ENCODE data around the gene MRPL24.

Gene MRPL24

GRCh38 chr1:156740741-156741480 lies at the start of gene MRPL24 (continued):
- TF ChIP-seq PRDM10 (tag by site-specific recombination; IDR thresholded peaks at IDR 0.05) (peak; percentile 92), ZNF785 (tag by site-specific recombination; IDR thresholded peaks at IDR 0.05) (no peak), RBAK (tag by site-specific recombination; IDR thresholded peaks at IDR 0.05) (no peak), ZNF114 (tag by site-specific recombination; IDR thresholded peaks at IDR 0.05) (no peak), ZNF510 (tag by site-specific recombination; IDR thresholded peaks at IDR 0.05; ENCODE audit: insufficient replicate concordance) (no peak), ZSCAN16 (tag by site-specific recombination; IDR thresholded peaks at IDR 0.05) (no peak), BCL11B (tag by site-specific recombination; IDR thresholded peaks at IDR 0.05; ENCODE audit: low read depth) (peak; percentile 91), ZNF19 (tag by site-specific recombination; IDR thresholded peaks at IDR 0.05; ENCODE audit: low read depth) (no peak), ZNF707 (tag by site-specific recombination; IDR thresholded peaks at IDR 0.05) (no peak), ZNF121 (tag by site-specific recombination; IDR thresholded peaks at IDR 0.05) (no peak), HOXA7 (CRISPR knock-in tag; IDR thresholded peaks at IDR 0.05; ENCODE audit: borderline replicate concordance) (no peak), ZNF654 (tag by site-specific recombination; IDR thresholded peaks at IDR 0.05; ENCODE audit: low read depth) (no peak), ZNF423 (tag by site-specific recombination; IDR thresholded peaks at IDR 0.05) (no peak; the same call in 1 of the 2 replicates), ZNF473 (tag by site-specific recombination; IDR thresholded peaks at IDR 0.05) (no peak), CTCF (tag by site-specific recombination; IDR thresholded peaks at IDR 0.05) (0 out of 2 replicates have a peak, but pooled peaks have one; percentile 11), ZSCAN30 (tag by site-specific recombination; IDR thresholded peaks at IDR 0.05) (peak; percentile 78; the same call in 1 of the 2 replicates), ZNF610 (tag by site-specific recombination; IDR thresholded peaks at IDR 0.05; ENCODE audit: borderline replicate concordance) (no peak), ZNF626 (tag by site-specific recombination; IDR thresholded peaks at IDR 0.05) (no peak), GLIS1 (tag by site-specific recombination; IDR thresholded peaks at IDR 0.05) (peak; percentile 78), ZNF660 (tag by site-specific recombination; IDR thresholded peaks at IDR 0.05) (no peak; the same call in none of the 2 replicates), ZNF830 (tag by site-specific recombination; IDR thresholded peaks at IDR 0.05; ENCODE audit: low read depth) (no peak), YY2 (tag by site-specific recombination; IDR thresholded peaks at IDR 0.05) (no peak; the same call in 1 of the 2 replicates), ZNF843 (tag by site-specific recombination; IDR thresholded peaks at IDR 0.05) (0 out of 2 replicates have a peak, but pooled peaks have one; percentile 19), ZNF514 (tag by site-specific recombination; IDR thresholded peaks at IDR 0.05) (no peak), ZNF664 (tag by site-specific recombination; IDR thresholded peaks at IDR 0.05) (no peak), ZNF433 (tag by site-specific recombination; IDR thresholded peaks at IDR 0.05; ENCODE audit: low read depth) (no peak), ZBTB7A (tag by site-specific recombination; IDR thresholded peaks at IDR 0.05; ENCODE audit: low read depth) (0 out of 2 replicates have a peak, but pooled peaks have one; percentile 54)
- TF ChIP-seq, protein P1, sequence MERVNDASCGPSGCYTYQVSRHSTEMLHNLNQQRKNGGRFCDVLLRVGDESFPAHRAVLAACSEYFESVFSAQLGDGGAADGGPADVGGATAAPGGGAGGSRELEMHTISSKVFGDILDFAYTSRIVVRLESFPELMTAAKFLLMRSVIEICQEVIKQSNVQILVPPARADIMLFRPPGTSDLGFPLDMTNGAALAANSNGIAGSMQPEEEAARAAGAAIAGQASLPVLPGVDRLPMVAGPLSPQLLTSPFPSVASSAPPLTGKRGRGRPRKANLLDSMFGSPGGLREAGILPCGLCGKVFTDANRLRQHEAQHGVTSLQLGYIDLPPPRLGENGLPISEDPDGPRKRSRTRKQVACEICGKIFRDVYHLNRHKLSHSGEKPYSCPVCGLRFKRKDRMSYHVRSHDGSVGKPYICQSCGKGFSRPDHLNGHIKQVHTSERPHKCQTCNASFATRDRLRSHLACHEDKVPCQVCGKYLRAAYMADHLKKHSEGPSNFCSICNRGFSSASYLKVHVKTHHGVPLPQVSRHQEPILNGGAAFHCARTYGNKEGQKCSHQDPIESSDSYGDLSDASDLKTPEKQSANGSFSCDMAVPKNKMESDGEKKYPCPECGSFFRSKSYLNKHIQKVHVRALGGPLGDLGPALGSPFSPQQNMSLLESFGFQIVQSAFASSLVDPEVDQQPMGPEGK (tag by site-specific recombination; IDR thresholded peaks at IDR 0.05): peak; percentile 93
- TF ChIP-seq, protein P2, sequence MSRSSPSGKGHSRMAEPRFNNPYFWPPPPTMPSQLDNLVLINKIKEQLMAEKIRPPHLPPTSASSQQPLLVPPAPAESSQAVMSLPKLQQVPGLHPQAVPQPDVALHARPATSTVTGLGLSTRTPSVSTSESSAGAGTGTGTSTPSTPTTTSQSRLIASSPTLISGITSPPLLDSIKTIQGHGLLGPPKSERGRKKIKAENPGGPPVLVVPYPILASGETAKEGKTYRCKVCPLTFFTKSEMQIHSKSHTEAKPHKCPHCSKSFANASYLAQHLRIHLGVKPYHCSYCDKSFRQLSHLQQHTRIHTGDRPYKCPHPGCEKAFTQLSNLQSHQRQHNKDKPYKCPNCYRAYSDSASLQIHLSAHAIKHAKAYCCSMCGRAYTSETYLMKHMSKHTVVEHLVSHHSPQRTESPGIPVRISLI (tag by site-specific recombination; IDR thresholded peaks at IDR 0.05): no peak

Measured in HEK293 (cell line).